Muscle of back (tissue), 13 donors: ENCODE results near the gene RASD1. TPM values are rescaled to one million over a fixed set of nuclear protein-coding genes. Genes with fewer than 3 reads are reported as not detected.

Experiments
- DNase-seq, 3 donors: peaks; one replicate each; pipeline versions ENCODE4 v3.0.0 to v3.0.0-alpha.2; 2013
- long read RNA-seq, 9 donors: transcript quantifications; one replicate each; lab custom pipeline, GENCODE V29; 2026
- polyA plus RNA-seq, 10 donors: library from polyadenylated mRNA; unstranded; fragments of 120-200 nt; gene quantifications; one replicate each; pipeline ENCODE4 v1.2.1, GENCODE V29; 2013; ENCODE audit not compliant: insufficient read length in 10 of 10

Gene RASD1
- 1 to 10 TPM; 2.6 to 7.6 (median 4.4) TPM for polyA plus RNA-seq
- long read RNA-seq, donor 1, partial matches to known transcripts = 0 of 3 reads
- long read RNA-seq, donor 1, other reads (novel, unspliced or antisense) = 0 of 3 reads
- long read RNA-seq, donor 2, partial matches to known transcripts = 0 of 3 reads
- long read RNA-seq, donor 2, other reads (novel, unspliced or antisense) = 0 of 3 reads
- long read RNA-seq, donor 3 = 0 reads
- long read RNA-seq, donor 4, partial matches to known transcripts = 0 of 4 reads
- long read RNA-seq, donor 4, other reads (novel, unspliced or antisense) = 0 of 4 reads
- long read RNA-seq, donor 5, partial matches to known transcripts = 0 of 4 reads
- long read RNA-seq, donor 5, other reads (novel, unspliced or antisense) = 0 of 4 reads
- long read RNA-seq, donor 6, transcript RASD1-201 (2 exons, 1,746 nt) = major isoform, 6 of 6 reads
- long read RNA-seq, donor 6, partial matches to known transcripts = 0 of 6 reads
- long read RNA-seq, donor 6, other reads (novel, unspliced or antisense) = 0 of 6 reads
- long read RNA-seq, donor 7, partial matches to known transcripts = 0 of 1 reads
- long read RNA-seq, donor 7, other reads (novel, unspliced or antisense) = 0 of 1 reads
- long read RNA-seq, donor 8, partial matches to known transcripts = 0 of 1 reads
- long read RNA-seq, donor 8, other reads (novel, unspliced or antisense) = 0 of 1 reads
- long read RNA-seq, donor 9, partial matches to known transcripts = 0 of 1 reads
- long read RNA-seq, donor 9, other reads (novel, unspliced or antisense) = 0 of 1 reads

DNA sequence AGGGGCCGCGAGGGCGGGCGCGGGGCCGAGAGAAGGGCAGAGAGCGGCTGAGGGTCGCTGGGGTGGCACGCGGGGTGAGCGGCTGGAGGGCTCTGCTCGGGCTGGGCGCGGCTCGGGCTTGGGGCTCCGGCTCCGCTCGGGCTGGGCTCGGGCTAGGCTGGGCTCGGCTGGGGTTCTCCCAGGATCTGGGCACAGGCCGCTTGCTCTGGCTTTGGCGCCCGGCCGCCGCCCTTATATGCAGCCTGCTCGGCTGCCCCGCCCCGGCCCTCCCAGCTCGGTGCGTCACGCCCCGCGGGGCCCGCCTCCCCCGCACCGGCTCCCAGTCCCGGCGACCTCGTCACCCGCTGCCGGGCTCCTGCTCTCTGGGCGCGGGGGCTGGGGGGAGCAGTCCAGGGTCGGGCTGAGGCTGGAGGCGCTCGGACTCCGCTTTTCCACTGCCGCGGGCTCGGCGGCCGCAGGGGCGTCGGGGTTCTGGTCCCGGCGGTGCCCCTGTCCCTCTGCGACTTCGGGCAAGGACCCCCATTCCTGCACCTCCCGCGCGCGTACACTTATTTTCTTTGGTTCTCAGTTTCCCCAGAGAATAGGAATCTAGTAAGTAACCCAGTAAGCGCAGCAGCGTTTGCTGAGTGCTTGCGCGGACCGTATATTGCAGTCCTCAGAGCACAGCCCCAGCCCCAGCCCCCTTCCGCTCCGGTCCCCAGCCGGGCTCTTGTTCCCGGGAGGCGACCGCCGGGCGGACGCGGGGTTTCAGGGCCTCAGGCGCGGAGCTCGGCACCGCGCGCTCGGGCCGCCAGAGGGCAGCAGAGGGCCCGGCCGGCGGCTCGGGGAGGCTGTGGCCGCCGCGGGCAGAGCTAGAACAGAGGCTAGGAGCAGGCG lies at the start of gene RASD1:
Gene RASD1, minus strand, starts transcription at position 207 of the 876 bp plus-strand sequence. CDS start 214 bp downstream, outside the sequence.
- DNase-seq = peak; percentile 80 to 93 (median 90)

GRCh38 chr17:17545984-17546383 lies 49.8 kb upstream of the RASD1 start:
- no peak for DNase-seq

- DNase-seq = peak in 1 of 3 donors; percentile 52
These were observed 49.0 kb upstream of the RASD1 start for GRCh38 chr17:17545031-17545820.

DNA sequence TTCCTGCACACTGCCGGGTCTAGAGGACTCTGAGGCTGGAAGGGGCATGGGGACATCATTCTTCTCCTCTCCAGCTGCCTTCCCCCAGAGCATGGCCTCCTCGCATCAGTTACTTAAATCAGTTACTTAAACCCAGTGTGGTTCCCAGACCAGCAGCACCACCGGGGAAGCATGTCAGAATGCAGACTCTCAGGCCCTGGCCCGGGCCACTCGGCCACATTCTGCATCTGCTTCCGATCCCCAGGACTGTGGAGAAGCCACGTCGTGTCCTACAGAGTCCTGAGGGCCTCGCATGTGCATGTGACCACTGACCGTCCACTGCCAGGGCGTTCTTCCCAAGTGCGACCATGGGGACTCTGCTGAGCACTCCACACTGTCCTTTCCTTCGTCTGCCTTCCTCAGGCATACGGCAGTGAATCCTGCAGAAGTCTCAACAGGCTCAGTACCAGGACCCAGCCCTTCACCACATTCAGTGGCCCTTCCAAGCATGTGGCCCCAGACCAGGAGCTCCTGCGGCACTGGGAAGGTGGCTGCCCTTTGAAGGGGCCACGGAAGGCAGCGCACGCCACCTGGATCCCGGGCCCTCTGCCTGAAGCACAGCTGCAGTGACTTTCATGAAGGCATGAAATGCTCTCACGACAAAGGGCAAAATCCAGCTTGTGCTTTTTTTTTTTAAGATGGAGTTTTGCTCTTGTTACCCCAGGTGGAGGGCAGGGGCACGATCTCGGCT lies 46.9 kb upstream of the RASD1 start:
- no peak for DNase-seq

DNA sequence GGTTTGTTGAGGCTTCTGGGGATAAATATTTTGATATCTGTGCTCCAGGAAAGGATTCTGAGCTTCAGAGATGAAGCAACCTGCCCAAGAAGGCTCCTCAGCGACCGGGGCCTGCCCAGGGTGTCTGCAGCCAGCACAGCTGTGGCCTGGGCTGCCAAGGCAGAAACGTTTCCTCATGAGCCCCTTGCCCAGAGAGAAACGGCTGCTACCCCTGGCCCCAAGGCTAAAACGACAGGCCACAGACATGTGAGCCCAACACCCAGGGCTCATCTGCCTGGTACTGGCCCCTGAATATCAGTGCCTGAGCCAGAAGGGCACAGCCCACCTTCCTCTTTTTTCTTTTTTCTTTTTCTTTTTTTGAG lies 45.4 kb upstream of the RASD1 start:
- peak in 1 of 3 donors; percentile 43 for DNase-seq

GRCh38 chr17:17540935-17541639 lies 44.9 kb upstream of the RASD1 start:
- DNase-seq = no peak

DNA sequence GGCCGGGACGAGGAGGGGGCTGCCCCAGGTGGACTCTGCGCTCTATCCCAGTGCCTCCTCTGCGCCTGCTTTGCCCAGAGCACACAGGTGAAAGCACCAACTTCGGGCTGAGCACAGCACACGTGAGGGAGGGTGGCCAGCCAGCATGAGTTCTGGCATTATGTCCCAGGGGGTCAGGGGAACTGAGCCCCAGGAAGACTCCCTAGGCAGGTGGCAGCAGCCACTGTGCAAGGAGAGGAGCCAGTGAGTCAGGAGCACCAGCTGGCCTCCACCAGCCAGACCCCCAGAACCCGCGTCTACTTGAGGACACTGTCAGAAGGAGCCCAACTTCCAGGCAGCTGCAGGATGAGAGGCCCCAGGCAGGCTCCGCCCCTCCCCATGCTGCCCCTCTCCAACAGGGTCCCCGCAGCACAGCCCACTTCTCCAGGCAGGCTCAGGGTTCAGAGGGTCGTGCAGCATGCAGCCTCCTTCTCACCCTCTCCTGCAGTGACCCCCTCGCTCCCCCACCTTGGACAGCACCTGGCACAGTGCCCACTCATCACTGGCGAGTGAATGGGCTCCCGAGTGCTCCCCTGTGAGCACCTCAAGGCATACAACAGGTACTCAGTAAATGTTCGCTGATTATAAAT lies 44.2 kb upstream of the RASD1 start:
- peak in 1 of 3 donors; percentile 39 for DNase-seq

DNA sequence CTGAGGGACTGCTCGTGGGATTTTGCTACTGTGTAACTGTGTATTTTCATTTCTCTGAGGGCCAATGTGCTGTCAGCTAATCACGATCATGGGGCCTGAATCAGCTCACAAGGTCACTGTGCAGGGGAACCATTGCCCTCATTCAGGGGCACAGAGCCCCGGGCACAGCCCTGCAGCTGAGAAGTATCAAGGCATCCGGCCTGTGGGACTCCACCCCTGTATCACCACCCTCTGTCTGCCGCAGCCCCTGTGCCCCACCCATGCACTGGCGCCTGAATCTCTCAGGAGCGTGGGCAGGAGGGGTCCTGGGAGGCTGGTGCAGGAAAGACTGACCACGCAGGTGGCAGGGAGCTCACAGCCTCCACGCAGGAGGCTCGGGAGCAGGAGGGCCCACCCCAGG lies 43.4 kb upstream of the RASD1 start:
- DNase-seq = no peak

GRCh38 chr17:17538417-17539391 lies 42.5 kb upstream of the RASD1 start:
- no peak for DNase-seq

GRCh38 chr17:17537311-17538099 lies 41.3 kb upstream of the RASD1 start:
- DNase-seq = no peak

DNA sequence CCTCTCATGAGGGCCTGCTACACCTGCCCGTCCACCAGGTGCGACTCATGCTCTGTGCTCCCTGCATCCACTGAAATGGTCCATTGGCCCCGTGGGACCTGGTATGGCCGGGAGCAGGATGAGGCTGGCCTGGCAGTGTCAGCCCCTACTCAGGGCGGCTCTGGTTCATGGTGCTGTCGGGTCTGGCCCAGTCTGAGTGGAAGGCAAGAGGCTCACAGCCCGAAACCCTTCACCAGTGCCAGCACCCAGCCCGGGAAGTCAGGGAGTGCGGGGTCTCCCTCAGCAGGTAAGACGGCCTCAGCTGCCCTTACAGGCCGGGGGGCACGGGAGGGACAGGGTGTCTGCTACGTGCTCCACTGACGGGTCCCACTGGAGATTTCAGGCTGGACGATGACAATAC lies 40.5 kb upstream of the RASD1 start:
- no peak for DNase-seq

GRCh38 chr17:17535957-17536356 lies 39.8 kb upstream of the RASD1 start:
- peak in 1 of 3 donors; percentile 52 for DNase-seq

- DNase-seq = no peak
These were observed 37.8 kb upstream of the RASD1 start for GRCh38 chr17:17533901-17534441.

- no peak for DNase-seq
These were observed 36.8 kb upstream of the RASD1 start for GRCh38 chr17:17532991-17533390.

DNA sequence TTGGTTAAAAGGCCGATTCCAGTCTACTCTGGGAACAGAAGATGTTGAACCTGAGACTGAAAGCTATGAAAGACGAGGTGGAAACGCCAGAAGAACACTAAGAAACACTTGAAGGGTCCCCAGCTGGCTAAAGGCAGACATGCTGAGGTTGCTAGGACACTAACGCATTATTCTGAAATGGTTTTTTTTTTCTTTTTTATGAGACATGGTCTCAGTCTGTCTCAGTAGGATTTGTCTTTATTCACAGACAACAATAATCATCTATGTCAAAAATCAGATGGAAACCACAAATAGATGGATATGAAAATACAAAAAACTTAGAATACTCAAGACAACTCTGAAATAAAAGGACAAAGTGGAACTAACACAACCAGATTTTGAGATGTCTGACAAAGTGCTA lies 35.0 kb upstream of the RASD1 start:
- DNase-seq = no peak

GRCh38 chr17:17528696-17529652 lies 32.8 kb upstream of the RASD1 start:
- no peak for DNase-seq
